Activated CD4-positive, alpha-beta T cell treated with anti-CD3 and anti-CD28 coated beads, Interleukin-2, Interleukin-4, amounts not matched to agents 100 ng/mL and 50 ng/mL, durations not matched to agents 16 hours and 8 hours (primary cell): ENCODE measurements around the gene TGFB2.

Experiments
- DNase-seq: peaks from one replicate; pipeline ENCODE4 v3.0.0-alpha.2; 2020; ENCODE audit warnings: low spot score

The TGFB2 gene

DNA sequence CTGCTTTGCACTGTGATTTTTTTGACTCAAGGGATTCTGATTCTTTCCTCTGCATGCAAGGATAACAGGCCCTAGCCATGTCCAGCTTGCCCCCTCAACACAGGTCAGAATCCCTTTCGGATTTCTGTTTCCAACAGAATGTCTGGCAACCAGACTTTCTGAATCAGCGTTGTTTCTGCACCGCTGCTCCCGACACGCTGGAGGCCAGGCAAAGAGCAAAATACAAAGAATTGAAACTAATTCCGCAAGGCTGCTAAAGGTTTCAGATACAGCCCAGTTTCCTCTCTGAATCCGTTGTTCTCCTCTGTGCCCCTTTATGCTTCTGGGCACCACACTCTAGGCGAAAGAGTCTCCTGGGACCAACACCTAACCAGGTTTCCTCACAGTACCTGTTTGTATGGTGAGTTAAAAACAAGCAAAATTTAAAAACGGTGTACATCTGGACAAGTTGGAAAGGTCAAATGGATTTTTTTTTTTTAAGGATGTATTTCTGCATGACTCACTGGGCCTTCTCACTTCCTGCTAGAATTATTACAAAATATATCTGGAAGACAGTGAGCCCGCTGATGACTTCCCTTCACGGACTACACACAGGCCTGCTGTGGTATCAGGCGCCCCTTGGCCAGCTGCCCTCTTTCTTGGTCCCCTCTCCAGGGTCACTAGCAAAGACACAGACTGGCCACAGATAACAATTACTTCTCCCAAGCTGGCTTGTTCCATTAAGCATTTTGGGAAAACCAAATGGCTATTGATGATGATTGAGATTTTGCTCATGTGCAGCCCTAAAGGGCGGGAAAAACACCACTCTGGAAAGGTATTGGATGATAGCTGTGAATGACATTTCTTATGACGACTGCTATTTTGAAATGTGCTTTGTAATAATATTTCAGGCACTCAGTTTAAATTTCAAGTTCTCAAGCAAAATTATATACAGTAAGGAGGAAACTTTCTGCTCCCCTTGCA is 118.3 kb downstream of the TGFB2 start:
- no peak for DNase-seq

- no peak for DNase-seq
Measured at GRCh38 chr1:218464871-218465270, 119.7 kb downstream of the TGFB2 start.

GRCh38 chr1:218466341-218467010 is 121.3 kb downstream of the TGFB2 start:
- DNase-seq: no peak

DNA sequence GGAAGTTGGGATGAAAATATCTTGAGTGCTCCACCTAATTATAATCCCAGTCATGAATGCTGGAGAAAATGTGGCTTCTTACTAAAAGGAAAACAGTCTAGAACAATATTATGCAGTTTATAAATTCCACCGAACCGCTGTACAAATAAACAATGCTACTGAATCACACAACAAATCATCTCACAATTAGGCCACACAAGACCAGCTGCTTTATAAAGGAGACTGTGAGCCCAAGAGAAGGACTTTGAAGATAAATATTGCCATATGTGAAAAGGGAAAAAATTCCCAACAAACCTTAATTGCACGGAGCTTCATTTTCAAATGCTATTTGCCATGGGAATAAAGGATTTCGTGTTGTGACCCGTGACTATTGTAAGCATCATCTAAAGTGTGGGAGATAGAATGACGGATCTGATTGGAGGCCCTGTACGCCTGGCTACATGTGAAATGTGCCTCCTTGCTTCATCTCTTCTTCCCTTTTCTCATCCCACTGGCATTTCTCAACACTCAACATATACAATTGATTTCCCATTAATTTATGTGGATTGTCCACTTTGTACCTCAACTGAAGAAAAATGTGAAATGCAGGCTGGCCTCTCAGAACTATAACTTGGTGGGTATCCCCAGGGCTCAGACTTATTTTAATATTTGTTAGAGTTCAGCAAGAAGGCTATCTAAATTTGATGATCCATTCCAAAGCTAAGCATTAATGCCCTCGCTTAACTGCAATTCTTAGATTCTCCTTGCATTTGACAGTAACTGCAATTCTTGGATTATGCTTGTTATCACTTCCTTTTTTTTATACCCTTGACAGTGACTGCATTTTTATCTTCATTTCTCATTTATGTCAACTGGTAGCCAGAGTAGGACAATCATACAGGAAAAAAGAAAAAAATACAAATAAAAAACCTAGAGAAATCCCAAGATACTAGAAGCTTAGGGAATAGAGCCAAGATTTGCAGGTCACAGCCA is 122.3 kb downstream of the TGFB2 start:
- no peak for DNase-seq

DNA sequence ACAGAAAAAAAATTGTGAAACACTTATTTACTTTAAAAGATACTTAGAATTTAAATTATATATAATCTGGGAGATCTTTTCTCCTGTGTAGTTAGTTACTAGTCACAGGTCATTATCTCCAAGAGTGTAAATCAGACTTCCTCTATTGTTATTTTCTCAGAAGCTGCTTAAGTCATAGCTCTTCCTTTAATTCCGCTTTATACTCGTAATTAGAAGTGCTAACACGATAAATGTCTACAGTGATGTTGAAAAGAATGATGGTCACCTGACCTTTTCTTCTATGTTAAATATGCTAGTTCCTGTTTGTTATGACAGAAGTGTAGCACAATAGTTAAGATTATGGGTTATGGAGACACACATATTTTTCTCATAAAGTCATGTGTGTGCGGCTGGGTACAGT is 123.6 kb downstream of the TGFB2 start:
- no peak for DNase-seq

- no peak for DNase-seq
Measured at GRCh38 chr1:218472885-218473284, 127.7 kb downstream of the TGFB2 start.

GRCh38 chr1:218473522-218473921 is 128.4 kb downstream of the TGFB2 start:
- DNase-seq: no peak

- no peak for DNase-seq
Measured at GRCh38 chr1:218474128-218474527, 129.0 kb downstream of the TGFB2 start.

DNA sequence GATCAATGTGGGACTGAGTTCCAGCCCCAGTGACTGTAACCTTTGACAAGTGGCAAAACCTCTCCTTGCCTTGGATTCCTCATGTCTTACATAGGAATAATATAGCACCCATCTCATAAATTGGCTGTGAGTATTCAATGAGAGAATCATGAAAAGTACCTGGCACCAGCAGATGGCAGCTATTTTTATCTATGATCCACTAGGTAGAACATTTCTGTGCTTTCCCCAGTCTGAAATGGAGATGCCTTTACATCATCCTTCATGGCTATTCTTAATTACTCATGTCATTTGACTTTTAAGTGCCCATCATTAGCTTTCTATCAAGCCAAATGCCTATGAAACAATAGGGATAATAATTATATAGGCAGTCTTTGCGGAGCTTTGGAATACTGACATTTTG is 130.1 kb downstream of the TGFB2 start:
- DNase-seq: no peak

DNA sequence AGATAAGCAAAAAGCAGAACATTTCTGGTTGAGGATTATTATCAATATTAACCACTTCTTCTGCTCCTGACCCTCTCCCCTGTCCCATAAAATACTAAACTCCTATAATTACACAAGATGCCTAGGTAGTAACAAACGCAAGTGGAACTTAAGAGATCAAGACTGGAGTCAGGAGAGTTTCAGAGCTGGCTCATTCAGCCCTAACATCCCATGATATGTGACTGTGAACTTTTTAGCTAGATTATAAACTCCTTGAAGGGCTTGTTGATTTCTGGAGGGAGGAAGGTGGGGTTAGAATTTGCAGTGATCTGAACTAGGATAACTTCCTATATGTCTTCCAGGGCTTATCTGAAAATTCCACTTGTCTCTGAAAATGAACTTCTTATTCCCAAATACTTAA is 130.6 kb downstream of the TGFB2 start:
- DNase-seq: no peak

GRCh38 chr1:218476385-218476784 is 131.2 kb downstream of the TGFB2 start:
- DNase-seq: no peak

GRCh38 chr1:218478336-218478735 is 133.2 kb downstream of the TGFB2 start:
- DNase-seq: no peak

GRCh38 chr1:218479436-218480115 is 134.4 kb downstream of the TGFB2 start:
- no peak for DNase-seq

DNA sequence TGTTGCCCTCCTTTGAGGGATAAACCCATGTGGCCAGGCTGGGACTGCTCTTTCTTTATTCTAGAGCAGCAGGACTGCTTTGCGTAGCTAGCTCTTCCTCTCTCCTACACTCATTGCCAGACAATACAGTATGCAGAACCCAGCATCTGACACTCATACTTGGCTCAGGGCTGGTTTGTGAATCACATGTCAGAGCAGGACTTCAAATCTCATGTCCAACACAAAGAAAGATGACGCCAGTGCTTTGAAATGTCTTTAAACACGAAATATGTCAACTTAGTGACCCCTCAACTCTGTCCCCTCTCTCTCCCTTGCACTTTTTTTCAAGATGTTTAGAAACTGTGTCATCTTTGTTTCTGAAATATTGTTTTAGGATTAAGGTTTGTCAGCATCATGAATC is 135.0 kb downstream of the TGFB2 start:
- DNase-seq: no peak

DNA sequence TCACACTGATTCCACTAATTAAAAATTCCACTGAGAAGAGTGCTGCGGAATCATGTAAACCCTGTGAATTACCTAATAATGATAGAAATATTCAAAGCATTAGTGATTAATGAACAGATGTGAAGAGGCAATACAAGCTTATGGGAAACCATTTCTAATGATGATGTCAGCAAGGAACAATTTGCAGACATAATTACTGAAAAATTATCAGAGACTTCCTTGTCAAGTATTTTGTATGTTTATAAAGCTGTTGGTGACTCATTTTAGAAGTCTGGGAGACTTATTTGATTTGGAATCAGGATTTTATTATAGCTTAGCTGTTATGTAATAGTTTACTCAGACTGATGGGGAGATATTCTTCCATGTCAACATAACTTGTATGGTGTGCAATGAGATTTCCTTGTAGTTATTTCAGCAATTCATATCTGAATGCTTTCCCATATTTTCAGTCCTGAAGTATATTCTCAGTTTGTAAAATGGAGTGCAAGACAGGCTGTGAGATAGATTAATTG is 135.5 kb downstream of the TGFB2 start:
- no peak for DNase-seq

DNA sequence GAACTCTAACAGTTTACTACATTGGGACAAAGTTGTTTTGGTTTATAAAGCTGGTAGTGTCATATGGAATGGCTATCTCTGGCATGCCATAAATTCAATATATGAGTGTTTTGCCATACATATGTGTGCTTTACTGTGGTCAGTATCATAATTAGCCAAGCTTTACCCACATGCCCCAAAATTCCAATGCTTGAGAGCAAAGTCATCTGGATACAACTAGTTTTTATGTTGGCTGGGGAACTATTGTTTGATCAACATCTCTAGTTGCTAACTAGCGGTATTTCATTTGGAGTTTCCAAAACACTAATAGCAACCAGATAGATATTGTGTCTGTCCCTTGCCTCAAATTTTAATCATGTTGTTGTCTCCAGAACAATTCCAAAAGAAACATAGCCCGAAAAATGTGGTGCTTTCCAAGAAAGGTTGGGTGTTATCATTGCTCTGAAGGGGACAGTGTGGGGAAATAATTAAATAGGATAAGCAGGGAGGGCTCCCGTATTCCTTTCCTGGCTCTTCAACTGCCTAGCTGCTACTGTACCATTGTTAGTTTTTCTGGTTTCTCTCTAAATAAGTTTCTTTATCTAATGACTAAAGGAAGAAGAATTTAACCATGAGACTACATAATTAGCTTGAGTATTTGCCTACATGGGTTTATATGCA is 136.1 kb downstream of the TGFB2 start:
- DNase-seq: no peak

GRCh38 chr1:218482683-218483082 is 137.5 kb downstream of the TGFB2 start:
- DNase-seq: no peak

- DNase-seq: no peak
Measured at GRCh38 chr1:218485241-218485928, 140.2 kb downstream of the TGFB2 start.

DNA sequence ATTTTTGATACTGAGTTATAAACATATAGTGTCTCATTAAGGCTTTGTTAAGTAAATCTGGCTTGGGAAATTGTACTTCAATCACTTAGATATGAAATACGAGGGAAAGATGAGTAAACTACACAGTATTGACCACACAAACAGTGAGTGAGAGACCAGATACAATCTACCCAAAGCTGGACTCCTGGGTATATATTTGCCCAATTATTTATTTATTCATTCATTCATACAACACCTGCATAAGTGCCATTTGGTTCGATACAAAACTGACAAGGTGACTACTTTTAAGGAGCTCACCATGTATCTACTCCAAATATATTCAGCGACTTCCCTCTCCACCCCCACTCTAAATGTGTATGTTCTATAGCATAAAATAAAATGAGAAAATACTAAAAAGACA is 143.4 kb downstream of the TGFB2 start:
- no peak for DNase-seq

DNA sequence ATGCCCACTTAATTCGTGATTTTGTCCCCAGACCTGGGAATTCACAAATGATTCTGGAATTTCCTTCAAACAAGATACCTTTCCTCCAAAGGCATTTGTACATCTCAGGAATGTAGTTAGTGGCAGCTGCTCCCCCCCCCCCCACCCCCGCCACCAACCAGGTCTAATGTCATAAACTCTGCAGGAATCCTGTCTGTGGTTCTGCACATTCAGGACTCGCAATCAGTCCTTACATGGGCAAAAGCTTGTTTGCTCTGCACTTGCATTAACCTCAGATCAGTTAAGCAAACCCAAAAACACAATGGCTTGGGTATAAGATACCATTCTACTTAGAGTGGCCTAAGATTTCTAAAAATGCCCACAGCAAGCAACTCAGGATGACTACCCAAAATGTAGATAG is 143.8 kb downstream of the TGFB2 start:
- no peak for DNase-seq
